IMR-90 (cell line): Measurements from ENCODE around the gene IGSF3. TPM values are rescaled to one million over a fixed set of nuclear protein-coding genes. Genes with fewer than 3 reads are reported as not detected.

Experiments
- ATAC-seq: fragments of 200-7000 bp; cut with Tn5 transposase; 2 replicates; pipeline ENCODE4 v1.9.1; 2020; ENCODE audit warnings: low read depth, mild to moderate bottlenecking, moderate library complexity
- BruUV-seq: library from RNA; stranded (reverse); fragments of 400-500 nt; replicated peaks from 2 replicates; lab custom pipeline; 2021; lab: Mats Ljungman, UMichigan
- CTCF ChIA-PET: fragments of 300-600 bp; formaldehyde crosslinking; extraction: SDS; loops from one replicate; lab custom pipeline; 2021; ENCODE audit warnings: antibody characterized with exemption; lab: Yijun Ruan, JAX
- POLR2A ChIA-PET: fragments of 300-600 bp; sonication (Branson Sonifier 250); formaldehyde crosslinking; loops from one replicate; lab custom pipeline; 2022; ENCODE audit warnings: antibody characterized with exemption; ENCODE audit not compliant: unreplicated experiment; lab: Charles Lee
- DNase-seq: peaks from one replicate; pipeline ENCODE4 v3.0.0; 2013
- H2AFZ ChIP-seq: replicated peaks from 2 replicates; pipeline ENCODE3; 2013; ENCODE audit warnings: low read length, mild to moderate bottlenecking; ENCODE audit not compliant: poor library complexity
- H2AK5ac ChIP-seq: 2 replicates; pipeline ENCODE4 v1.6.1; 2013; ENCODE audit warnings: low read depth, low read length, inconsistent platforms
- H2AK9ac ChIP-seq: replicated peaks from 2 replicates; pipeline ENCODE3; 2013; ENCODE audit warnings: mild to moderate bottlenecking, low read depth, low read length, moderate library complexity; ENCODE audit not compliant: poor library complexity
- H2BK120ac ChIP-seq: 2 replicates; pipeline ENCODE4 v1.6.1; 2013; ENCODE audit warnings: low read depth, low read length, inconsistent platforms
- H2BK15ac ChIP-seq: 3 replicates; pipeline ENCODE4 v1.6.1; 2013; ENCODE audit warnings: low read depth, low read length, inconsistent platforms
- H2BK20ac ChIP-seq: 2 replicates; pipeline ENCODE4 v1.6.1; 2013; ENCODE audit warnings: low read depth, mild to moderate bottlenecking, inconsistent platforms, low read length, moderate library complexity
- H2BK5ac ChIP-seq: 2 replicates; pipeline ENCODE4 v1.6.1; 2013; ENCODE audit warnings: mild to moderate bottlenecking, low read depth, low read length, inconsistent platforms; ENCODE audit not compliant: poor library complexity, severe bottlenecking
- H3K14ac ChIP-seq: replicated peaks from 2 replicates; pipeline ENCODE4 v1.6.1; 2013; ENCODE audit warnings: low read depth, low read length, inconsistent platforms
- H3K18ac ChIP-seq: 2 replicates; pipeline ENCODE4 v1.6.1; 2013; ENCODE audit warnings: low read depth, low read length, control low read depth
- H3K23ac ChIP-seq: 2 replicates; pipeline ENCODE4 v1.6.1; 2013; ENCODE audit warnings: low read depth, low read length, inconsistent platforms
- H3K27ac ChIP-seq: 2 replicates; pipeline ENCODE4 v1.5.1; 2013; ENCODE audit warnings: mild to moderate bottlenecking, control low read depth, low read length; ENCODE audit not compliant: insufficient read depth
- H3K27me3 ChIP-seq: 2 replicates; pipeline ENCODE4 v1.6.1; 2013; ENCODE audit warnings: low read length; ENCODE audit not compliant: control insufficient read depth, insufficient read depth
- H3K36me3 ChIP-seq: 2 replicates; pipeline ENCODE4 v1.6.1; 2013; ENCODE audit warnings: low read length, mixed read lengths; ENCODE audit not compliant: control insufficient read depth, insufficient read depth
- H3K4ac ChIP-seq: 2 replicates; pipeline ENCODE4 v1.6.1; 2013; ENCODE audit warnings: low read depth, low read length, inconsistent platforms
- H3K4me1 ChIP-seq: 2 replicates; pipeline ENCODE4 v1.6.1; 2013; ENCODE audit warnings: low read length, mixed read lengths; ENCODE audit not compliant: control insufficient read depth, insufficient read depth
- H3K4me2 ChIP-seq: 2 replicates; pipeline ENCODE4 v1.6.1; 2013; ENCODE audit warnings: low read depth, mild to moderate bottlenecking, control low read depth, low read length, moderate library complexity
- H3K4me3 ChIP-seq: 2 replicates; pipeline ENCODE4 v1.5.1; 2013; ENCODE audit warnings: low read depth, mild to moderate bottlenecking, control low read depth, low read length, moderate library complexity; ENCODE audit not compliant: insufficient read depth
- H3K56ac ChIP-seq: 2 replicates; pipeline ENCODE4 v1.6.1; 2013; ENCODE audit warnings: low read length, inconsistent platforms; ENCODE audit not compliant: insufficient read depth; ENCODE audit errors: extremely low read depth
- H3K79me1 ChIP-seq, 2 experiments: 2 replicates each; pipeline ENCODE4 v1.6.1; 2013; ENCODE audit warnings: low read length in 2 of 2, inconsistent platforms in 1 of 2, low read depth in 1 of 2
- H3K9ac ChIP-seq: 2 replicates; pipeline ENCODE4 v1.6.1; 2013; ENCODE audit warnings: low read depth, low read length, control low read depth
- H3K9me1 ChIP-seq: 2 replicates; pipeline ENCODE4 v1.6.1; 2013; ENCODE audit warnings: low read length, inconsistent platforms; ENCODE audit not compliant: insufficient read depth
- H3K9me3 ChIP-seq: 2 replicates; pipeline ENCODE4 v1.6.1; 2013; ENCODE audit warnings: low read length; ENCODE audit not compliant: control insufficient read depth, insufficient read depth
- H4K20me1 ChIP-seq: 2 replicates; pipeline ENCODE4 v1.6.1; 2013; ENCODE audit warnings: low read length, inconsistent platforms; ENCODE audit not compliant: insufficient read depth
- H4K5ac ChIP-seq: 2 replicates; pipeline ENCODE4 v1.6.1; 2013; ENCODE audit warnings: mild to moderate bottlenecking, low read depth, low read length, control low read depth
- H4K8ac ChIP-seq, 2 experiments: 2 replicates each; pipeline ENCODE4 v1.6.1; 2013; ENCODE audit warnings: low read depth in 2 of 2, low read length in 2 of 2, control low read depth in 1 of 2, inconsistent platforms in 1 of 2
- H4K91ac ChIP-seq: 2 replicates; pipeline ENCODE4 v1.6.1; 2013; ENCODE audit warnings: low read depth, low read length, inconsistent platforms; ENCODE audit not compliant: insufficient read depth
- CEBPB ChIP-seq: IDR thresholded peaks from 2 replicates; pipeline ENCODE4 v1.6.1; 2012; ENCODE audit warnings: low read depth, low read length, improper control_type of control experiment
- SMC3 ChIP-seq: fragments of 150-350 bp; IDR thresholded peaks from 2 replicates; pipeline ENCODE4 v1.6.1; 2016; ENCODE audit warnings: low read depth, mild to moderate bottlenecking, antibody characterized with exemption, low read length, moderate library complexity
- WGBS, 2 experiments: methylation state at CpG; one replicate each; pipeline versions ENCODE4 v1.1.5 to v1.1.7; 2013; ENCODE audit warnings: missing lambda C conversion rate in 2 of 2; ENCODE audit not compliant: insufficient read length in 1 of 2; ENCODE audit errors: extremely low coverage in 2 of 2; 5-methylcytosine and 5-hydroxymethylcytosine counted together
- dilution Hi-C: fragments of 300-500 bp; cut with HindIII; formaldehyde crosslinking; loops from one replicate; pipeline ENCODE4 v1.14.3; 2018; ENCODE audit warnings: low sequenced_read_pairs; ENCODE audit not compliant: unreplicated experiment
- in situ Hi-C: fragments of 300-500 bp; cut with MboI; formaldehyde crosslinking; loops from 3 replicates; pipeline ENCODE4 v1.14.3; 2019; ENCODE audit warnings: low sequenced_read_pairs, inconsistent platforms, mixed read lengths
- intact Hi-C: fragments of 100-400 bp; cut with micrococcal nuclease; formaldehyde crosslinking; loops from 2 replicates; pipeline ENCODE4 v1.10.0; 2022
- polyA plus RNA-seq, 3 experiments: library from polyadenylated mRNA; depleted of rRNA; stranded (reverse); fragments of >200 nt; gene quantifications; 2 replicates each; pipeline ENCODE4 v1.2.3, GENCODE V29; 2012; ENCODE audit warnings: low replicate concordance in 1 of 3
- total RNA-seq: library from RNA; depleted of rRNA; stranded (reverse); fragments of >200 nt; gene quantifications from 2 replicates; pipeline ENCODE4 v1.2.3, GENCODE V29; 2012

The IGSF3 gene
- total and polyA plus RNA-seq, 2 of the 4 experiments (the other 2 are of a cell fraction), result under 0.01 to 0.02 TPM

DNA sequence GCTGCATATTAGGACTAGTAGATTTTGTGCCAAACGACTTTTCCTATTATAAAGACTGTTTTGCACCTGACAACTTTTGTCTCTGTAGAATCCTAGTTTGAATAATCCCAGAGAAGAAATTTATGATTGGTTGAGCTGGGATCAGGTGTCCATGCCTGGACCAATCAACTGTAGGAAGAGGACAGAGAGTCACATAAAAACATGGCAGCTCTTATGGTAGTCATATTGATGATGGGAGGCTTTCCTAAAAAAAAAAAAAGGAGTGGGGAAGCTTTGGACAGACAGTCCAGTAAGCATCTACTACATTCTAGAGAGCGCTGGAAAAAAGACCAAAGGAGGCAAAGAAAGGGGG is 30.7 kb upstream of the IGSF3 start:
- Histone ChIP-seq H3K4me2 (no peak overlapping the region), H3K9me3 (no peaks in the 10 kb centered on the region), H3K4ac (no peak overlapping the region), H4K20me1 (no peaks in the 10 kb centered on the region), H2AK9ac (no peak overlapping the region), H3K9ac (no peak overlapping the region), H4K5ac (no peak overlapping the region), H2BK5ac (no peak overlapping the region), H3K9me1 (no peaks in the 10 kb centered on the region), H2BK20ac (no peak overlapping the region), H4K91ac (no peak overlapping the region), H3K4me1 (no peaks in the 10 kb centered on the region), H3K27me3 (no peaks in the 10 kb centered on the region), H2AK5ac (no peak overlapping the region), H3K36me3 (no peaks in the 10 kb centered on the region), H4K8ac (no peak overlapping the region), H2AFZ (no peak overlapping the region), H3K56ac (no peak overlapping the region), H3K18ac (no peak overlapping the region), H3K79me1 (no peaks in the 10 kb centered on the region), H2BK15ac (no peak overlapping the region), H3K4me3 (no peak overlapping the region), H3K27ac (no peak overlapping the region), H2BK120ac (no peak overlapping the region), H3K23ac (no peak overlapping the region), H3K14ac (no peak overlapping the region)
- ATAC-seq (no peak), DNase-seq (no peak)
- intact Hi-C loops, result no loop called here
- no CpG with 5 or more reads among the region's 2 CpGs for WGBS, 2 experiments
- ChIA-PET CTCF (interaction anchor here (0.6 kb wide), 1 partner anchor 329 kb away, joined by 5 read pairs; no protein-coding TSS in a partner anchor), POLR2A (no interaction called here)
- BruUV-seq, result no TSS peak
- TF ChIP-seq CEBPB, result no peak
- no peak for TF ChIP-seq SMC3
- dilution Hi-C loops, result no loop called here
- in situ Hi-C loops, result no loop called here
